ENCODE results near the gene VSNL1. TPM values are rescaled to one million over a fixed set of nuclear protein-coding genes. Genes with fewer than 3 reads are reported as not detected.

Gene VSNL1
- polyA plus RNA-seq, 1 experiment: 0.86 TPM

GRCh38 chr2:17689010-17689409 is 148.5 kb downstream of the VSNL1 start:
- ChIA-PET CTCF (no interaction called here), POLR2A (no interaction called here)
- Histone ChIP-seq H3K27me3 (ENCODE audit: control insufficient read depth, insufficient read depth, low read length) (no peaks in the 10 kb centered on the region), H3K9me3 (ENCODE audit: control insufficient read depth, insufficient read depth, low read length) (no peaks in the 10 kb centered on the region), H3K27ac (ENCODE audit: low read depth, low read length) (no peak overlapping the region), H3K4me3 (ENCODE audit: low read depth, low read length) (no peak overlapping the region)
- no peak for DNase-seq (ENCODE audit: low read depth, low spot score)
- no peak for TF ChIP-seq CTCF (IDR thresholded peaks at IDR 0.05; ENCODE audit: low read depth, low read length)

DNA sequence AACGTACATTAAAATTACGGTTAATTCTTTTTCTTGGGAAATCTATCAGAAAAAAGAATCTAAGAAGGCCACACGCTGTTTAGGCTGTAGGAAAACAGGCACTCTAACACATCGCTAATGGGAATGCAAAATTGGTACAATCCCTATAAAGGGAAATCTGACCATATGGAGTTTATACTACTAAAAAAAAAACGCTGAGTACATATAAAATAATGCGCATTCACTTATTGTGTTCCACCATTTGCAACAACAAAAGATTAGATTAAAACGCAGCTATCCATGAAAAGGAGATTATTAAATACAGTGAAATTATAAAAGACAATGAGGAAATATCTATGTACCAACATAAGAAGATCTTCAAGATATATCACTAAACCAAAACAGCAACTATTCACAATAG is 150.3 kb downstream of the VSNL1 start:
- CTCF ChIA-PET: interaction anchor here (0.6 to 1.5 kb wide), 2 partner anchors 29 to 459 kb away, joined by 3 read pairs; no protein-coding TSS in a partner anchor

More for the DNA sequence above, 150.3 kb downstream of the VSNL1 start:
- DNase-seq (ENCODE audit: low read depth, low spot score): no peak
- no peak for TF ChIP-seq CTCF (IDR thresholded peaks at IDR 0.05; ENCODE audit: low read depth, low read length)
- POLR2A ChIA-PET: interaction anchor here (0.7 kb wide), 1 partner anchor 417 kb away, joined by 3 read pairs; no protein-coding TSS in a partner anchor
- Histone ChIP-seq H3K27me3 (ENCODE audit: control insufficient read depth, insufficient read depth, low read length) (no peaks in the 10 kb centered on the region), H3K4me3 (ENCODE audit: low read depth, low read length) (no peak overlapping the region), H3K27ac (ENCODE audit: low read depth, low read length) (no peak overlapping the region), H3K9me3 (ENCODE audit: control insufficient read depth, insufficient read depth, low read length) (no peaks in the 10 kb centered on the region)

Other genes with a start within 250 kb of the VSNL1 start
- gene RAD51AP2, start 22.3 kb upstream of the VSNL1 start, polyA plus RNA-seq (2011; rRNA removed): not detected in 2 replicates
- 10.2 and 18.3 TPM in 2 replicates for gene SMC6, start 213.1 kb downstream of the VSNL1 start, polyA plus RNA-seq (2011; rRNA removed)
- 4.0 and 7.5 TPM in 2 replicates for gene GEN1, start 213.4 kb downstream of the VSNL1 start, polyA plus RNA-seq (2011; rRNA removed)

All from AG04450 (cell line).